GM15510 (cell line): Measurements from ENCODE around the gene LSM7.

Experiments used
- POLR2A ChIP-seq: IDR thresholded peaks from 3 replicates; pipeline ENCODE4 v1.6.1; 2011; ENCODE audit warnings: borderline replicate concordance; ENCODE audit not compliant: insufficient read length; ENCODE audit errors: extremely low read depth

The LSM7 gene

GRCh38 chr19:2359992-2360685 is 31.8 kb upstream of the LSM7 start, which contains the start of gene TMPRSS9:
TMPRSS9 (plus strand) TSS chr19:2360265; CDS start chr19:2389786, 29,521 bp downstream.
- no peak for TF ChIP-seq POLR2A

- no peak for TF ChIP-seq POLR2A
Measured at GRCh38 chr19:2358548-2359173, 30.3 kb upstream of the LSM7 start.

- TF ChIP-seq POLR2A: no peak
Measured at GRCh38 chr19:2357279-2358206, 29.2 kb upstream of the LSM7 start.

- no peak for TF ChIP-seq POLR2A
Measured at GRCh38 chr19:2356036-2356646, 27.8 kb upstream of the LSM7 start.

GRCh38 chr19:2355168-2356035 is 27.0 kb upstream of the LSM7 start:
- TF ChIP-seq POLR2A: no peak

GRCh38 chr19:2354670-2355069 is 26.3 kb upstream of the LSM7 start:
- TF ChIP-seq POLR2A: no peak

GRCh38 chr19:2353887-2354592 is 25.7 kb upstream of the LSM7 start:
- TF ChIP-seq POLR2A: no peak

- no peak for TF ChIP-seq POLR2A
Measured at GRCh38 chr19:2353159-2353886, 24.9 kb upstream of the LSM7 start.

- TF ChIP-seq POLR2A: no peak
Measured at GRCh38 chr19:2352121-2352520, 23.7 kb upstream of the LSM7 start.

GRCh38 chr19:2351591-2351990 is 23.2 kb upstream of the LSM7 start:
- TF ChIP-seq POLR2A: no peak

GRCh38 chr19:2350656-2351055 is 22.3 kb upstream of the LSM7 start:
- TF ChIP-seq POLR2A: no peak

GRCh38 chr19:2345794-2346663 is 17.6 kb upstream of the LSM7 start:
- no peak for TF ChIP-seq POLR2A
